DMS153 treated with DMSO at 0.1 percent for 48 hours (cell line): ENCODE measurements around the gene RAB29.

Experiments
- DNase-seq: peaks from one replicate; lab custom pipeline; 2025; ENCODE audit not compliant: unreplicated experiment; lab: John Stamatoyannopoulos, UW

The RAB29 gene

GRCh38 chr1:205797168-205797567 is 21.9 kb upstream of the RAB29 start:
- DNase-seq, result no peak

GRCh38 chr1:205794011-205794730 is 18.9 kb upstream of the RAB29 start:
- DNase-seq, result no peak

DNA sequence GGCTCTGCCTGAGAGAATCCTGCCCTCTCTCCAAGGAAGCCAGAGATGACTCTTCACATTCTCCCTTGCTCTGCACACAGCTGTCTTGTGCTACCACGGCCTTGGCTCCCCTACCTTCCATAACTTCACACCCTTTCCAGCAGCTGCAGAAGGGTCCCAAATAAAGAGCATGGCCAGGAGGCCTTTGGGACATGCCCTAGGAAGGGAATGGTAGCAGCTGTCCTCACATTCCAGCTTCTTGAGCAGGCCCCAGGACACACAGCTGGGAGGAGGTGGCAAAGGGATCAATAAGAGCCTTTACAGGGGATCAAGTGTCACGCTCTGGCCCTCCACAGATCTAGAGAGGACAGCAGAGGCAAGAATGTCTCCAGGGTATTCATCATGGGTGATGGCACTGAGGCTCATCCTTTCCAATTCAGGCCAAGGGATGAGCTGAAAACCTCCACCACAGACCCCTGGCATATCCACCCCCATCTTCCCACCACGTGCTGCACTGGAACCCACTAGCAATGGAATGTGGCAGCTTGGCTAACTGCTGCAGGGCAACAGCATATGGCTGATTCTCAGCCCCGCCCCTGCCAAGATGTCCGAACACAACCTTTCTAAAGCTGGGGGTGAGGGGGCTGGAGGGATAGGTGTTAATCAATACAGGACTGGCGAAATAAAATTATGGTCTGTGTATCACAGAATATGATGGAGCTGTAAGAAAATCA is 17.8 kb upstream of the RAB29 start:
- DNase-seq, result no peak

DNA sequence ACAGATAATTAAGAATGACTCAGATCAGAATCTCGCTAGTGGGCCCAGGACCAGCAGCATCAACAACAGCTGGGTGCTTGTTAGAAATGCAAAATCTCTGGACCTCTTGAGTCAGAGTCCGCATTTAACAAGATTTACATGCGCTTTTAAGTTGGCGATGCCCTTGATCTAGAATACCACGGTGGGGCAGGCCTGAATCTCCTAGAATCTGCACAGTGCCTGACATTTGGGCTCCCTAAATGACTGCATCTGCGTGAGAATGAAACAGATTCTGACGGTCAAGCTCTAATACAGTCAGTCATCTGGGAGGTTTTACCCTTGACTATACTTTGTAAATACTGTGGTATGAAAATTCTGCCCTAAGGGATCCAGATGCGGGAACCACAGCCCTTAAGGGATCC is 17.2 kb upstream of the RAB29 start:
- DNase-seq, result no peak

DNA sequence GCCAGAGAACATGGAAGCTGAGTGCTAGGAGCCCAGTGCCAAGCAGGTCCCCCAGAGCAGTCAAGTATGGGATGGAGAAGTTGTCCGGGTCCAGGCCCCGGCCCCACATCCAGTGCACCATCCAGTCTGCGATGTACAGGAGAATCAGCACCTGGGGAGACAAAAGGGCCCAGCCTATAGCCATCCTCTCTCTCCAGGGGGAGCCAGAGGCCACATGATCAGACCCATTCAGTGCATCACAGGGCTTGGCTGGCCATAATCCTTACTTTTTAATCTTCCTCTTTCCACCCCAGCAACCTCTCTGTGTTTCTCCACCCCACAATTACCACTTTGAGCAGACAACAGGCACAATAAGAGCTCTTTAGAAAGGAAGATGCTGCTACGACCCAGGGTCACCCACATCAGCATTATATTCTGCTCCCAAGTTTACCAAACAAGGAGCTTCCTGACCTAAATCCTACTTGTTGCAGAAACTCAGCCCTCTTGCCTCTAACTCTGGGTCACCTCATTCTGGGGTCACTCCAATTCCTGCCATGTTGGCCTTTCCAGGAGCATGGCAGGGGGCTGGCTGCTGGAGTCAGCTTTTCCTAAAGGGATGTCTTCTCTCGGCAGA is 16.4 kb upstream of the RAB29 start:
- DNase-seq, result peak; percentile 57

DNA sequence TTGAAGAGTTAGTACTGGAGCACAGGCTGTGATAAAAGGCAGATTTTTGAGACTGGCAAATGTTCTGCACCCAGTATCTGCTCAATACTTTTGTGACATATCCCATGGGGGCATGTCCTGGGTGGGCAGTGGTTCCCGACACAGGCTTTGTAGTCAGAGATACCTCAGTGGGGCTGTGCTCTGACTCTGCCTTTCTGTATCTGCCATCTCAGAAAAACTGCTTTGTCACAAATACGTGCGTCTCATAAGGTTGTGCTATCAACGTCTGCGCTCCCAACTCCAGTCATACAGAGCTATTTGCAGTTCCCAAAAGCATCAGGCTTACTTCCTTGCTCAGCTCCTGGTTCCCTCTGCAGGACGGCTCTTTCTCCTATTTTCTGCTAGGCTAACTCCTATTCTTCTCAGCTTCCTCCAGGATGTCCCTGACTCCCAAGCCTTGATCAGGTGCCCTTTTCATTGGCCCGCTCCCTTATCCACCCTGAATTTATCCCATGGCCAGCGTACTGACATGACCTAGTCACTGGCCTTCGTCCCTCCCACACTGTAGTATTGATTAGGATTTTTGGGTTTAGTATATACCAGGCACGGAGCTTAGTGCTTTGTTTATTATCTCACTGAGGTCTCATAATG is 12.1 kb upstream of the RAB29 start:
- DNase-seq, result no peak

DNA sequence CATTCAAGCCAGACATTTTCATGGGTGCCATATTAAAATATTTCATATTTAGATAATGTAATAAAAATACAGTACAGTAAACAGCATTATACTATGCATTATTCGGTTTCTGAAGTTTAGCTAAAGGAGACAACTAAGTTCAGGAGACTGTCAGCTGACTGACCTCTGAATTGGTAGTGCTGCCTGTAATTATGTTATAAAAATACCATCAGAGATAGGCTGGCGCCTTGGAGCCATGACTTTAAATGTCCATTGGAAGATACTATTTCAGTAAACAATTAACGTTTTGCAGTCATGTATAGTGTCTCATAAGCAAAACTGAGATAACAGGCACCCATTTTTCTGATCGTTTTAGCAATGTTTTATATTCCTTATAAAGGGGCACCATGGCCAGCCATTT is 11.3 kb upstream of the RAB29 start:
- DNase-seq, result no peak

DNA sequence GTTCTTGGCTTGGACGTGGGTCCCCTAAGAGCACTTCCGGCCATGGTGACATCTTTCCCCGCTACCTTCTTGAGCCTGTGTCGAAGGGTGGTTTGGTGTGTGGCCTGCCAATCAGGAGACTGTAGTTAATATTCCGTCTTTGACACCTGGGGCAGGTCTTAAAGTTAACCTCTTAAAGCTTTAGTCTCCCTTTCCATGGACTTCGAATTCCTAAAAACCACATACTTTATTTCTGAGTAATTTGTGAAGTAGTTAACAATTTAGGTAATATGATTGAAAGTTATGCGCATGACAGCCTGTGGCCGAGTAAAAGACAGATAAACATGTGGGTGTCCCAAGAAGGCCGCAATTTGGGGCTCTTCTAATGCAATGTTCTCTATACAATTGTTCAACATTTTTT is 10.2 kb upstream of the RAB29 start:
- DNase-seq, result no peak

GRCh38 chr1:205783904-205784303 is 8.6 kb upstream of the RAB29 start:
- no peak for DNase-seq

- no peak for DNase-seq
Measured at GRCh38 chr1:205783433-205783795, 8.1 kb upstream of the RAB29 start.

DNA sequence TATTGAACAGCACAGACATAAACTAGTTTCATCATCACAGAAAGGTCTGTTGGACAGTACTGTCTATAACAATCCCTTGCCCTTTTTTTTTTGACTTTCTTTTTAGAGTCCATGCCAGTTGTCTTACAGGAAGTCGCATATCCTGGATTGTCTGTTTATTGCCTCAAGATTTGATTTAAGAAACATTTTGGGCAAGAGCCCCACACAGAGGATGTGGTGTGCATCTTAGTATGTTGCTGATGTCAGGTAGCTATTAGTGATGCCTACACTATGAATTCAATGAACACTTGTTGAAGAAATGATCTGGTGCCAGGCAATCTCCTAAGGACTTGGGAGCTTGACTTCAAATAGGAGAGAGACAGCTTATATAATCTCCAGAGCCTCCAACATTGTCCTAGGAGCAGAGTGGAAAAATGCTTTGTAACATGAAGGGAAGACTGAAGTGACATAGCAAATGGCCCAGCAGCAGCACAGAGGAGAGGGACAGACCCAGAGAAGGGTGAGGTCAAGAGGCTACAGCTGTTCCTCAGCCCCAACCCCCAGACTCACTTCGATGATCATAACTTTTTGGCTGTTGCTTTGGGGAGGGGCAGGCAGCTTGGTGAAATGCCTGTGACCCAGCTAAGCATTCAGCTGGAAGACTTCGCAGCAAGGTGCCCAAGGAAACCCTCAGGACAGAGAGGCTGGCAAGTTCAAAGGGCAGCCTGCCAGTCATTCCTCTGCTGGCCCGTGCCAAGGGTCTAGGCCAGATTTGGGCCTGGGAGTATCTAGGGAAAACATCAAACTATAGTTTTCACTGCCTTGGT is 7.5 kb upstream of the RAB29 start:
- no peak for DNase-seq

DNA sequence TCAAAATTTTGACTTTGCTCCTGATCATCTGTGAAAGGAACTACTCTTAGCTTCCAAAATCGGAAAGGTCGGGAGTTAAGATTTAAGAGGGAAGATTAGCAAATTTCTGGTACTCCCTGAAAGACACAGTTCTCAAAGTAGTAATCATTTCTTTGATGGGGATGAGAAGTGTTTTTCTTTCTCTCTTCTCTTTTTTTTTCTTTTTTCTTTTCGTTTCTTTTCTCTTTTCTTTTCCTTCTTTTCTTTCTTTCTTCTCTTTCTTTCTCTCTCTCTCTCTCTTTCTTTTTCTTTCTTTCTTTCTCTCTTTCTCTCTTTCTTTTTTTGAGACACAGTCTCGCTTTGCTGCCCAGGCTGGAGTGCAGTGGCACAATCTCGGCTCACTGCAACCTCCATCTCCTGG is 5.1 kb upstream of the RAB29 start:
- no peak for DNase-seq

GRCh38 chr1:205777994-205778393 is 2.7 kb upstream of the RAB29 start:
- DNase-seq, result no peak

GRCh38 chr1:205775717-205776056 is 405 bp upstream of the RAB29 start:
- DNase-seq, result no peak

GRCh38 chr1:205774198-205775014 is 876 bp downstream of the RAB29 start:
- no peak for DNase-seq

GRCh38 chr1:205772607-205773032 is 2.7 kb downstream of the RAB29 start:
- DNase-seq, result no peak

- no peak for DNase-seq
Measured at GRCh38 chr1:205770618-205771017, 4.7 kb downstream of the RAB29 start.

GRCh38 chr1:205769641-205770365 is 5.5 kb downstream of the RAB29 start:
- DNase-seq, result no peak

DNA sequence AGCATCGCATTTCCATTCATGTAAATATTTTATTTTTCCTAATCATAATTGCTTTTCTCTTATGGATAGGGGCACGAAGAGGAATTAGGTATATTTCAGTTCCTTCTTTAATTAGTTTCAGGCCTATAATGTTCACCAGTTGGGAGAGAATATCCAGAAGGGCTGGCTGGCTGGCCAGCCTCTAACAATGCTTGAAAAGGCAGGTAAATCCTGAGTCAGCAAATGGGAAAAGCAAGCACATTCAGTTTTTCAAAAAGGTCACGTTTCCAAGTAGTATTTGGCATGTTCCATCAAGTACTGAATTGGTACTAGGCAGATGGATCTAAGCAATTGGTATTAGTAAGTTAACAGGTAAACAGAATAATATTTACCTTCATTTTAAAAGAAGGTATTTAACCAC is 8.0 kb downstream of the RAB29 start:
- DNase-seq, result no peak

- DNase-seq, result no peak
Measured at GRCh38 chr1:205766570-205766969, 8.7 kb downstream of the RAB29 start.
